Measurements from ENCODE around the gene NOTCH1.

The NOTCH1 gene

GRCh38 chr9:136513191-136513590 is 32.7 kb downstream of the NOTCH1 start:
- no peak for DNase-seq

DNA sequence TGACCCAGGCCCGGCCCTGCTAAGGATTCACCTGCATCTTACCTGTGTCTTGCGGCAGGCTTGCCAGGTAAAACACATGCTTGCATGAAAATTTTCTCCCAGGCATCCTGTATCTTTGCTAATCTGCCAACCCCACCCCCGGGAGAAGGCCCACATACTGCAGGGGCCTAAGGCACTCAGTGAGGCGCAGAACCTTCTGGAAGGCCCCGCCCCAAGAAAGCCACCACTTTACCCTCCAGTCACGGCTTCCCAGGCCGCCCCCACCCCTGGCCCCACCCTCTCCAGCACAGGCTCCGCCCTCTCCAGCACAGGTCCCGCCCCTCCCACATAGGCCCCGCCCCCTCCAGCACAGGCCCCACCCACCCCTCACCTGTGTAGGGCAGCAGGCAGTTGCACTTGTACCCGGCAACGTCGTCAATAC is 33.2 kb downstream of the NOTCH1 start:
- DNase-seq: no peak

DNA sequence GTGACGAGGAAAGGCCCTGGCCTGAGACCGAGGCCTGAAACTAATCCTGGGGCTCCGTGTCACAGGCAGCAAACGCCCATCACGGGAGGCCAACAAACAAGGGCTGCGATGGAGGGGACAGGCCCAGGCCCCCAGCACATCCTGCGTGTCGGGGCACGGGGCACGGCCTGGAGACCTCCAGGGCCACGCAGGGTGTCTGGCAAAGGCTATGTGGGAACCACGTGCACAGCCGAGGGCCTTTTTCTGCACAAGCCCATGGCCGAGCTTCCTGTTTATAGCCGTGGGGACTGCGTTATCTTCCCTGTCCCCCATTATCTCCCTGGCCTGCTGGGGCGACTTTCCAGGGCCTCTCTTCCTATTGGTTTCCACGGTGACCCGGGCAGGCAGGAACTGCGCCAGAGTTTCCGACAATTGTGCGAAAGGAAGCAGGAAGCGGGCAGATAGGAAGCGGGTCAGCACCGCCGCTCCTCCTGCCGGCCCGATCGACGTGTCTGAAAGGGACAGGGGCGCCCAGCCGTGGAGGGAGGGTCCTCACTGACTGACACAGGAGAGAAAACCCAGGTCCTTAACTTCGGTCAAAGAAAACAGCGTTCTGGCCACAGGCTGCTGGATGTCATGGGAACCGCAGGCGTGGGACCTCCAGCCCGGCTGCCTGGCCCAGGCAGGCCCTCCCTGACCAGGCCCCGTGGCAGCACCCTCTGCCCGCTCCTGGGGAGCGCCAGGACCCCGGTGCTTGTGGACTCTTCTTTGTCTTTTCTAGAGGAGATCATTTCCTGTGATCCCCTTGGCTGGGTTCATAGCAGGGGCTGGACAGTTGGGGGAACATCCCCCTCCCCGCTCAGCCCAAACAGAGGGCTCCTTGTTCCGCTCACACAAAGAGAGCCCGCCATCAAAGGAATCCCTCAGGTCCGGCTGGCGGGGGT is 33.9 kb downstream of the NOTCH1 start:
- DNase-seq: no peak

DNA sequence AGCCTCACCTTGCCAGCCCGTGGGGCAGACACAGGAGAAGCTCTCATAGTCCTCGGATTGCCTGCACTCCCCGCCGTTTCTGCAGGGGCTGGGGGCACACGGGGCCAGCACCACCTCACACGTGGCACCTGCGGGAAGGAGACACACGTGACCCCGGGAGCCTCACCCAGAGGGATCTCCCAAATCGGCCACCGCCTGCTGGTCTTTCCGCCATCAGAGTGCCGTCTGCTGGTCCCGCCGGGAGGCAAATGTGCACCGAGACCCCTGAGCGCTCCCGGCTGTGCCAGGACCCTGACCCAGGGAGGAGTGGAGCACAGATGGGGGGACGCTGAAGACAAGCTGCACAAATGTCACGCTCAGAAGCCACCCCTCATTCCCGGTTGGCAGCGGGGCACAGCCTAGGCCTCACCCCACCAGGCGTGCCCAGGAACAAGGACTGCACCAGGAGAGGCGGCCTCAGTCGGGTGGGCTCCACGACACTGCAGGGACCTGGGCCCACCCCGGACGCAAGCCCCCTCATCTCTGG is 34.6 kb downstream of the NOTCH1 start:
- DNase-seq: no peak

DNA sequence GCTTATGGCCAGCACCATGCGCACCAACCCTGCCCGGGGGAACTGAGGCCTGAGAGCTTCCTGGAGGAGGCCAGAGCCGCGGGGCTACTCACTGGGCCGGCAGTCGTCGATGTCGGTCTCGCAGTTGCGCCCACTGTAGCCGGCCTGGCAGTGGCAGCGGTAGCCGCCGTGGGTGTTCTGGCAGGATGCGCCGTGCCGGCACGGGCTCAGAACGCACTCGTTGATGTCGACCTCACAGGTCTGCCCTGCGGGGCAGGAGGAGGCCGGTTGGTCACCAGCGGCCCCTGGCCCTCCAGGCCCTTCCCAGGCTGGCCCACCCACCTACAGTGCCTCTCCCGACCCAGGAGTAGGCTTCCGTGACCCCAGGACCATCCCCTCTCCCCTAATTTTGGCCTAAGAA is 35.3 kb downstream of the NOTCH1 start:
- no peak for DNase-seq

DNA sequence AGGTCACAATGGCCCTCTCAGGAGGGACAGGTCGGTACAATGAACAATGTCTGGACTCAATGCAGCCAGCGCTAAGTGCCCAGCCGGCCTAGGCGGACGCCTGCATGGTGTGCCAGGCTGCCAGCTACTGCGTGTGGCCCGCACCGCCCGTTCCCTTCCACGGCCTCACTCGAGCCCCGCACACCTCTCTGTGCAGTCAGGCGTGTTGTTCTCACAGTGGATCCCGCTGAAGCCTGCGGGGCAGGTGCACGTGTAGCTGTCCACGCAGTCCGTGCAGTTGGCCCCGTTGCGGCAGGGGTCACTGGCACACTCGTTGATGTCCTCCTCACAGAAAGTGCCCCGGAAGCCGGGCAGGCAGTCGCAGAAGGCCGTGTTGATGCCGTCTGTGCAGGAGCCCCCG is 36.3 kb downstream of the NOTCH1 start:
- DNase-seq: no peak

GRCh38 chr9:136508729-136509500 is 36.9 kb downstream of the NOTCH1 start:
- no peak for DNase-seq

GRCh38 chr9:136507992-136508375 is 37.9 kb downstream of the NOTCH1 start:
- no peak for DNase-seq

GRCh38 chr9:136507221-136507991 is 38.4 kb downstream of the NOTCH1 start:
- no peak for DNase-seq

DNA sequence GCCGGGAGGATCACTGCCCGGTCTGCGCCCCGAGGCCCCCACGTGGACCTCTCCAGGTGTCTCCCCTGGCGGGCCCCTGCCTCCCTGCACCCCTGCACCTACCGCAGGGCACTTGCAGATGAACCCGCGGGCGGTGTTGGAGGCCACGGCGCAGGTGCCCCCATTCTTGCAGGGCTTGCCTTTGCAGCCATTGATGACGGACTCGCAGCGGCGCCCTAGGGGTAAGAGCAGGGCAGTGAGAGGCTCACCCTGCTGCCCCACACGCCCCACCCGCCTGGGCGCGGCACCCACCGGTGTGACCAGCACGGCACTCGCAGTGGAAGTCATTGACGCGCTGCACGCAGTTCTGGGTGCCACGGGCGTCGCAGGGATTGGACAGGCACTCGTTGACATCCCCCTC is 39.4 kb downstream of the NOTCH1 start:
- no peak for DNase-seq

GRCh38 chr9:136505406-136506403 is 40.1 kb downstream of the NOTCH1 start:
- no peak for DNase-seq

- DNase-seq: no peak
Observed at GRCh38 chr9:136504512-136505348, 41.1 kb downstream of the NOTCH1 start.

GRCh38 chr9:136502940-136503550 is 42.8 kb downstream of the NOTCH1 start:
- no peak for DNase-seq

- DNase-seq: no peak
Observed at GRCh38 chr9:136502196-136502595, 43.7 kb downstream of the NOTCH1 start.

- no peak for DNase-seq
Observed at GRCh38 chr9:136501686-136502085, 44.2 kb downstream of the NOTCH1 start.

DNA sequence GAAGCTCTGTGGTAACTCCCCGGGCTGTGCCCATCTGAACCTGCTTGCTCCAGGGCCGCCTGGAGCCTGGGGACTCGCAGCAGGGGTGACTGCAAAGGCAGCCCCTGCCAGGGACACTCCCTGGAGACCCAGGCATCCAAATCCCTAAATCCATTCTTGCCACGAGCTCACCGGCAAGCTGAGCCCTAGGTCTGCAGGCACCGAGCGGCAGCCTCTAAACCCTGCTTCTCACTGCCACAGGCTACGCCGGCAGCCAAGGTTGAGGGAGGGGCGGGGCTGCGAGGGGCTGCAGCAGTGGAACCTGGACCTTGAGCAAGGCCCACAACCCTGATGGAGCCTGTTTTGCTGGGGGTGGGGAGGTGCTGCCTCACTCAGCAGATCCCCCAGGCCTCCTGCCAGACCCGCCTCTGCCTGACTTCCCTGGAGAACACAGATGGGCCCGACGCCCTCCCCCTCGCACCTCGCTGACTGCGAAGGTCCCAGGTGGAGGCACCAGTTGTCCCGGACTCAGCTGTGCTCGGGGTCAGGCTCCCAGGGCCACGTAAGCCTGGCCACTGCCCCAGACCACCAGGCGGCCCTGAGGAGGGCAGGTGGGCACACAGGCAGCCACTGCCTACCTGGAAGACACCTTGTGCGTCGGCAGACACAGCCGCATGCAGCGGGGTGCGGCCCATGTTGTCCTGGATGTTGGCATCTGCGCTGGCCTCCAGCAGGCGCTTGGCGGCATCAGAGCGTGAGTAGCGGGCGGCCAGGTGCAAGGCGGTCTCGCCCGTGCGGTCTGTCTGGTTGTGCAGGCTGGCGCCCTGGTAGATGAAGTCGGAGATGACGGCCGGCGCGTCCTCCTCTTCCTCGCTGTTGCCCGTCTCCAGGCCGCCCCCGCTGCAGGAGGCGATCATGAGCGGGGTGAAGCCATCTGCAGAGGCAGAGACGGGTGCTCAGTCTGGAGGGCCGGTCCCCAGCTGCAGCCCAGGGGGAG is 45.6 kb downstream of the NOTCH1 start:
- no peak for DNase-seq

- DNase-seq: no peak
Observed at GRCh38 chr9:136499071-136499934, 46.5 kb downstream of the NOTCH1 start.

All from NCI-H2081 treated with DMSO at 0.1 percent for 48 hours (cell line).